ENCODE measurements around the gene SPG11.

GRCh38 chr15:44670087-44670950, 6.9 kb upstream of the SPG11 start:
- TF ChIP-seq, protein P1, sequence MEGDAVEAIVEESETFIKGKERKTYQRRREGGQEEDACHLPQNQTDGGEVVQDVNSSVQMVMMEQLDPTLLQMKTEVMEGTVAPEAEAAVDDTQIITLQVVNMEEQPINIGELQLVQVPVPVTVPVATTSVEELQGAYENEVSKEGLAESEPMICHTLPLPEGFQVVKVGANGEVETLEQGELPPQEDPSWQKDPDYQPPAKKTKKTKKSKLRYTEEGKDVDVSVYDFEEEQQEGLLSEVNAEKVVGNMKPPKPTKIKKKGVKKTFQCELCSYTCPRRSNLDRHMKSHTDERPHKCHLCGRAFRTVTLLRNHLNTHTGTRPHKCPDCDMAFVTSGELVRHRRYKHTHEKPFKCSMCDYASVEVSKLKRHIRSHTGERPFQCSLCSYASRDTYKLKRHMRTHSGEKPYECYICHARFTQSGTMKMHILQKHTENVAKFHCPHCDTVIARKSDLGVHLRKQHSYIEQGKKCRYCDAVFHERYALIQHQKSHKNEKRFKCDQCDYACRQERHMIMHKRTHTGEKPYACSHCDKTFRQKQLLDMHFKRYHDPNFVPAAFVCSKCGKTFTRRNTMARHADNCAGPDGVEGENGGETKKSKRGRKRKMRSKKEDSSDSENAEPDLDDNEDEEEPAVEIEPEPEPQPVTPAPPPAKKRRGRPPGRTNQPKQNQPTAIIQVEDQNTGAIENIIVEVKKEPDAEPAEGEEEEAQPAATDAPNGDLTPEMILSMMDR (IDR thresholded peaks at IDR 0.05) = no peak
- no peak for TF ChIP-seq POLR2AphosphoS5 (IDR thresholded peaks at IDR 0.05)

All from suprapubic skin (tissue), 3 donors.